SK-N-SH (cell line): ENCODE data around the gene SMARCA2. TPM values are rescaled to one million over a fixed set of nuclear protein-coding genes. Genes with fewer than 3 reads are reported as not detected.

Source experiments
- CTCF ChIA-PET: fragments of 300-600, 350-600 bp; formaldehyde crosslinking; extraction: SDS; loops from one replicate; lab custom pipeline; 2021; lab: Yijun Ruan, JAX
- POLR2A ChIA-PET: fragments of 350-600 bp; sonication (Branson Sonifier 250); formaldehyde crosslinking; extraction: SDS; loops from one replicate; lab custom pipeline; 2020; ENCODE audit warnings: antibody characterized with exemption, inconsistent platforms; lab: Yijun Ruan, JAX
- DNase-seq: peaks from one replicate; pipeline ENCODE4 v3.0.0; 2012
- H2AFZ ChIP-seq: fragments of 200-600 bp; sonication (generic); 2 replicates; pipeline ENCODE4 v1.8.1; 2016; ENCODE audit warnings: antibody characterized with exemption, mild to moderate bottlenecking, low read depth
- H3F3A ChIP-seq: fragments of 200-600 bp; sonication (generic); replicated peaks from 2 replicates; pipeline ENCODE3; 2016; ENCODE audit warnings: antibody characterized with exemption, mild to moderate bottlenecking; ENCODE audit not compliant: insufficient read depth
- H3K27ac ChIP-seq, 2 experiments: fragments of 200-500 bp in 1 of 2; fragments of 200-600 bp in 1 of 2; sonication (Bioruptor generic) in 1 of 2; sonication (generic), shearing (Covaris generic) in 1 of 2; 2 replicates each; pipeline versions ENCODE4 v1.5.1 to v1.6.1; 2014 to 2016; ENCODE audit warnings: low read depth in 2 of 2, inconsistent platforms in 1 of 2, low read length in 1 of 2, mild to moderate bottlenecking in 1 of 2, mixed read lengths in 1 of 2
- H3K27me3 ChIP-seq: fragments of 200-600 bp; sonication (generic), shearing (Covaris generic); 2 replicates; pipeline ENCODE4 v1.6.1; 2016; ENCODE audit warnings: mixed run types; ENCODE audit not compliant: insufficient read depth
- H3K36me3 ChIP-seq, 2 experiments: fragments of 200-500 bp in 1 of 2; fragments of 200-600 bp in 1 of 2; sonication (Bioruptor generic) in 1 of 2; sonication (generic) in 1 of 2; replicated peaks in 1 of 2; 2 replicates each; pipeline versions ENCODE3 to v1.5.1; 2014 to 2016; ENCODE audit warnings: low read length in 1 of 2, mild to moderate bottlenecking in 1 of 2; ENCODE audit not compliant: insufficient read depth in 2 of 2, control insufficient read depth in 1 of 2
- H3K4me1 ChIP-seq, 2 experiments: fragments of 200-500 bp in 1 of 2; fragments of 200-600 bp in 1 of 2; sonication (Bioruptor generic) in 1 of 2; sonication (generic), shearing (Covaris generic) in 1 of 2; 2 replicates each; pipeline versions ENCODE4 v1.5.1 to v1.6.1; 2014 to 2016; ENCODE audit warnings: low read depth in 1 of 2, low read length in 1 of 2, mixed run types in 1 of 2; ENCODE audit not compliant: insufficient read depth in 2 of 2, control insufficient read depth in 1 of 2
- H3K4me2 ChIP-seq: fragments of 200-600 bp; sonication (generic), shearing (Covaris generic); 2 replicates; pipeline ENCODE4 v1.6.1; 2017; ENCODE audit warnings: mixed run types
- H3K4me3 ChIP-seq, 2 experiments: fragments of 200-500 bp in 1 of 2; fragments of 200-600 bp in 1 of 2; sonication (Bioruptor generic) in 1 of 2; sonication (generic), shearing (Covaris generic) in 1 of 2; 2 replicates each; pipeline versions ENCODE4 v1.5.1 to v1.8.1; 2014 to 2016; ENCODE audit warnings: low read depth in 2 of 2, inconsistent platforms in 1 of 2, low read length in 1 of 2, mild to moderate bottlenecking in 1 of 2, mixed read lengths in 1 of 2, moderate library complexity in 1 of 2
- H3K79me2 ChIP-seq: fragments of 200-600 bp; sonication (generic); 2 replicates; pipeline ENCODE4 v1.8.1; 2017; ENCODE audit warnings: mild to moderate bottlenecking; ENCODE audit not compliant: insufficient read depth
- H3K9ac ChIP-seq: fragments of 200-600 bp; sonication (generic); 2 replicates; pipeline ENCODE4 v1.6.1; 2017; ENCODE audit warnings: mixed run types
- H3K9me2 ChIP-seq: fragments of 200-600 bp; sonication (generic); 2 replicates; pipeline ENCODE4 v1.6.1; 2017; ENCODE audit warnings: mixed run types
- H3K9me3 ChIP-seq: fragments of 200-600 bp; sonication (generic); 2 replicates; pipeline ENCODE4 v1.6.1; 2017; ENCODE audit warnings: mixed run types, mild to moderate bottlenecking, moderate library complexity
- H4K20me1 ChIP-seq: fragments of 200-600 bp; sonication (generic); 2 replicates; pipeline ENCODE4 v1.6.1; 2017; ENCODE audit warnings: mild to moderate bottlenecking, mixed run types; ENCODE audit not compliant: insufficient read depth
- CTCF ChIP-seq: fragments of 200-600 bp; sonication (generic); IDR thresholded peaks from 2 replicates; pipeline ENCODE4 v1.6.1; 2017; ENCODE audit warnings: antibody characterized with exemption, mild to moderate bottlenecking, moderate library complexity
- IRF3 ChIP-seq: fragments of 150-350 bp; IDR thresholded peaks from 2 replicates; pipeline ENCODE4 v1.6.1; 2016; ENCODE audit warnings: mild to moderate bottlenecking, low read depth, low read length
- MXI1 ChIP-seq: IDR thresholded peaks from 2 replicates; pipeline ENCODE4 v1.6.1; 2012; ENCODE audit warnings: mild to moderate bottlenecking, low read depth, low read length, improper control_type of control experiment
- PBX3 ChIP-seq: IDR thresholded peaks from 2 replicates; pipeline ENCODE4; 2012
- RAD21 ChIP-seq: IDR thresholded peaks from 2 replicates; pipeline ENCODE4 v1.6.1; 2012; ENCODE audit warnings: mild to moderate bottlenecking, low read length
- RCOR1 ChIP-seq: fragments of 150-350 bp; IDR thresholded peaks from 2 replicates; pipeline ENCODE4 v1.6.1; 2017; ENCODE audit warnings: antibody characterized with exemption, low read length
- SIN3A ChIP-seq: IDR thresholded peaks from 2 replicates; pipeline ENCODE4 v1.6.1; 2012; ENCODE audit warnings: low read depth, mild to moderate bottlenecking, low read length, moderate library complexity, borderline replicate concordance
- SMC3 ChIP-seq: IDR thresholded peaks from 2 replicates; pipeline ENCODE4 v1.6.1; 2012; ENCODE audit warnings: low read depth, low read length, improper control_type of control experiment
- USF1 ChIP-seq: IDR thresholded peaks from 2 replicates; pipeline ENCODE4 v1.4.0; 2012; ENCODE audit warnings: low read depth, borderline replicate concordance
- USF2 ChIP-seq: fragments of 150-350 bp; IDR thresholded peaks from 2 replicates; pipeline ENCODE4 v1.6.1; 2017; ENCODE audit warnings: antibody characterized with exemption, low read length, low read depth, borderline replicate concordance
- WGBS: methylation state at CpG from one replicate; pipeline ENCODE4 v1.1.6; 2017; ENCODE audit warnings: low lambda C conversion rate; 5-methylcytosine and 5-hydroxymethylcytosine counted together
- polyA plus RNA-seq, 3 experiments: library from polyadenylated mRNA; depleted of rRNA; stranded (reverse); fragments of >200 nt; gene quantifications; 2 replicates each; pipeline ENCODE4 v1.2.3, GENCODE V29; 2012

The SMARCA2 gene
- polyA plus RNA-seq, 1 of the 3 experiments (the other 2 are of a cell fraction) = 17.4 TPM

- CTCF ChIA-PET = interaction anchor here (0.7 to 2.8 kb wide), 8 partner anchors 9 to 59 kb away, joined by 3 to 14 read pairs (median 4); no protein-coding TSS in a partner anchor
- no peak overlapping the region for H3K27ac ChIP-seq
- no peak overlapping the region for H2AFZ ChIP-seq
- POLR2A ChIA-PET = no interaction called here
- no peaks in the 10 kb centered on the region for H3K9me3 ChIP-seq
- no peak overlapping the region for H3K4me3 ChIP-seq
- no peak for DNase-seq
- H3K4me1 ChIP-seq = no peaks in the 10 kb centered on the region; a peak in 2 of 4 replicates
- no peaks in the 10 kb centered on the region for H3K27me3 ChIP-seq
- no peaks in the 10 kb centered on the region for H3K79me2 ChIP-seq
- TF ChIP-seq SIN3A (no peak), RCOR1 (no peak), IRF3 (no peak), PBX3 (no peak), MXI1 (no peak), RAD21 (no peak)
- WGBS = 97% methylated on average over 2 of the region's 2 CpGs
- H3K36me3 ChIP-seq = peaks cover 0 to 3% of the 10 kb centered on the region in 2 experiments
- H3K9me2 ChIP-seq = no peaks in the 10 kb centered on the region
- no peak overlapping the region for H3K9ac ChIP-seq
- no peaks in the 10 kb centered on the region for H4K20me1 ChIP-seq
- H3F3A ChIP-seq = no peaks in the 10 kb centered on the region
- no peak overlapping the region for H3K4me2 ChIP-seq
Observed at GRCh38 chr9:2180704-2181103, 165.6 kb downstream of the SMARCA2 start.

- Histone ChIP-seq H3K27ac (no peak overlapping the region), H3K4me3 (no peak overlapping the region; a peak in 1 of 4 replicates), H4K20me1 (no peaks in the 10 kb centered on the region), H3F3A (no peaks in the 10 kb centered on the region), H3K79me2 (no peaks in the 10 kb centered on the region), H3K4me2 (no peak overlapping the region), H3K27me3 (no peaks in the 10 kb centered on the region), H3K9me2 (no peaks in the 10 kb centered on the region), H2AFZ (no peak overlapping the region), H3K4me1 (no peaks in the 10 kb centered on the region; a peak in 2 of 4 replicates), H3K36me3 (peaks cover 0 to 5% of the 10 kb centered on the region in 2 experiments), H3K9me3 (no peaks in the 10 kb centered on the region), H3K9ac (no peak overlapping the region)
- CTCF ChIA-PET = interaction anchor here (0.7 to 2.8 kb wide), 11 partner anchors 8 to 124 kb away, joined by 3 to 14 read pairs (median 4); no protein-coding TSS in a partner anchor
- DNase-seq = peak; percentile 47
- TF ChIP-seq USF1 (no peak), RAD21 (peak; percentile 60), SMC3 (peak; percentile 65), CTCF (peak; percentile 61), USF2 (no peak)
- POLR2A ChIA-PET = no interaction called here
- WGBS = 86% methylated on average over 6 of the region's 7 CpGs
Observed at GRCh38 chr9:2181792-2182191, 166.6 kb downstream of the SMARCA2 start.
